HG02970 (cell line): ENCODE results near the gene ANP32B.
"Not testable (repeated sequence)": the region's sequence is repeated elsewhere in the genome, so short reads cannot be mapped to it uniquely, and the experiment has no call there.

Experiments used
- ATAC-seq: cut with Tn5 transposase; IDR thresholded peaks from one replicate; pipeline ENCODE4 v1.9.1; 2021; ENCODE audit warnings: mild to moderate bottlenecking, moderate library complexity, moderate number of reproducible peaks; ENCODE audit not compliant: unreplicated experiment, low FRiP score

ANP32B gene

DNA sequence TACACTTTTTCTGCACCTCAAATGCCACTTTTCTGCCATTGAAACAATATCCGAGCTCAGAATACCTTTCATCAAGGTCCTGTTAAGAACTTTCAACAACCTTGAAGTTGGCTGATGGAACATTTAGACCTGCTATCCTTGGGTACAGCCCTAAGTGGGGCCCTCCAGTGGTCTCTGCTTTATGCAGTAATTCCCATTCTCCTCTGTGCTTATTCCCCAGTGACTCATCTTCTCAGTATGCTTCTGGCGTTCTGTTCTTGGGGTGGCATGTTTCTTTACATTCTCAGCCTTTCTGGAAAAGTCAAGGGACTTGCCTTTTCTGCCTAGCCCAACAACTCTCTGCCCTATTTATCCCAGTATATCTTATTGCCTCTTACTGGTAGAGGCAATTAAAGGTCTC, 7.1 kb downstream of the ANP32B start:
- ATAC-seq, result no peak

DNA sequence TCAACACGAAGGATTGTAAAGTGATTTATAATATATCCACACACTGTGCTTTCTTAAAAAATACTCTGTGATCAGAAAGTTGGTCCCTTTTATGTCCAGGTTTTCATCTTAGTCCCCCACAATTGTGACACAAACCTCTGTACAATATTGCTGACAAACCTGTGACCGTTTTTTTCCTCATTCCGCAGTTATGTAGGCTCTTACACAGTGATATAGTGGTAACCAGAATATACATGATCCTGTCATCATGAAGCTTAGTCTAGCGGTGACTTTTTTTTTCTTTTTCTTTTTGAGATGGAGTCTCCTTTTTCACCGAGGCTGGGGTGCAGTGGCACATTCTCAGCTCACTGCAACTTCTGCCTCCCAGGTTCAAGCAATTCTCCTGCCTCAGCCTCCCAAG, 8.7 kb downstream of the ANP32B start:
- no peak for ATAC-seq

DNA sequence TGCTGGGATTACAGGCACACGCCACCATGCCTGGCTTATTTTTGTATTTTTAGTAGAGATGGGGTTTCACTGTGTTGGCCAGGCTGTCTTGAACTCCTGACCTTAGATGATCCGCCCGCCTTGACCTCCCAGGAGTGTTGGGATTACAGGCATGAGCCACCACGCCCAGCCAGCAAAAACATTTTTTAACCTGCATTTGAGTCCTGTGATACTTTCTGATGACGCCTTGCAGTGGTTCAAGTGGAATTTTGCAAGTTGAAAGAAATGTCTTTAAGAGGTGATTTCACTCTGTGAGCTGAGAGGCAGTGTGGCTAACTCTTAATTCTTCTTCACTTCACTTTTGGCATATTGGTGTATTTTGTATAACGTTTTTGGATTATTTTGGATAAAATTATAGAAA, 9.1 kb downstream of the ANP32B start:
- ATAC-seq, result no peak

DNA sequence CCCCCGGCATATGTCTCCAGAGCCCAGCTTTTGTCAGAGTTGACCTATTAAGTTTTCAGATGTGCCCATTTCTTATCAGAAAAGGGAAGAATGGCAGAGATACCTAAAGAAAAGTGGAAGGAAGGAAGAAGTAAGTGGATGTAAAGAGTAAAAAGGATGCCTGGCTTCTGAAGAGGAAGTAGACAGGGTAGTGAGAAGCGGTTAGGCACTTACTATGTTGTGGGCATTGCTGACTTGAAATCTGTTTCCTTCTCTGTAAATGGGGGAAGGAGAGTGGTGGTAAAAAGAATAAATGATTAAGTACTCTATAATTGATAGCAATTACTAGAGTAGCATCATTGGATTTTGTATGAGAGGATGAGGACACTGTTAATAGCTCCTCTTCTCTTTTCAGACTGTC, 9.9 kb downstream of the ANP32B start:
- no peak for ATAC-seq

DNA sequence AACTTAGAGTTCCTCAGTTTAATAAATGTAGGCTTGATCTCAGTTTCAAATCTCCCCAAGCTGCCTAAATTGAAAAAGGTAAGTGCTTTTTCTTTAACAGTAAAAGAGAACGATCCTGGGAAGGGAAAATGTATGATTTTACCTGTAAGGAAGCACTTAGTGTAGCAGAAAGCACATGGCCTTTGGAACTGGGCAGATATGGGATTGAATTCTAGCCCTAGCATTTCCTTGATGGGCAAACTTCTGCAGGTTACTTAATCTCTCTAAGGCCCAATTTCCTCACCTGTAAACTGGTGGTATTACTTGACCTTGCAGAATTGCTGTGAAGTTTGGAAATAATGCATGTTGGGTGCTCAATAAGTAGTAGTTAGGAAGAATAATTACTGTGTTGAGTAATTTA, 11.6 kb downstream of the ANP32B start:
- ATAC-seq, result no peak

DNA sequence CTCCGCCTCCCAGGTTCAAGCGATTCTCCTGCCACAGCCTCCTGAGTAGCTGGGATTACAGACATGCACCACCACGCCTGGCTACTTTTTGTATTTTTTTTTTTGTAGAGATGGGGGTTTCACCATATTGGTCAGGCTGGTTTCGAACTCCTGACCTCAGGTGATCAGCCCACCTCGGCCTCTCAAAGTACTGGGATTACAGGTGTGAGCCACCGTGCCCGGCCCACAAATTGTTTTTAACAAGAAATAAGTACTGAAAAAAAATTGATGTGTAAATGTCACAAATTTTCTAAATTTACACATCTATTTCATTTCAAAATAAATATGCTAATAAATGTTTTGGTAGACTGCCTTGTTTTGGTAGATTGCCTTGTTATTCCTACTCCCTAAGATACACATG, 13.5 kb downstream of the ANP32B start:
- not testable (repeated sequence) for ATAC-seq

DNA sequence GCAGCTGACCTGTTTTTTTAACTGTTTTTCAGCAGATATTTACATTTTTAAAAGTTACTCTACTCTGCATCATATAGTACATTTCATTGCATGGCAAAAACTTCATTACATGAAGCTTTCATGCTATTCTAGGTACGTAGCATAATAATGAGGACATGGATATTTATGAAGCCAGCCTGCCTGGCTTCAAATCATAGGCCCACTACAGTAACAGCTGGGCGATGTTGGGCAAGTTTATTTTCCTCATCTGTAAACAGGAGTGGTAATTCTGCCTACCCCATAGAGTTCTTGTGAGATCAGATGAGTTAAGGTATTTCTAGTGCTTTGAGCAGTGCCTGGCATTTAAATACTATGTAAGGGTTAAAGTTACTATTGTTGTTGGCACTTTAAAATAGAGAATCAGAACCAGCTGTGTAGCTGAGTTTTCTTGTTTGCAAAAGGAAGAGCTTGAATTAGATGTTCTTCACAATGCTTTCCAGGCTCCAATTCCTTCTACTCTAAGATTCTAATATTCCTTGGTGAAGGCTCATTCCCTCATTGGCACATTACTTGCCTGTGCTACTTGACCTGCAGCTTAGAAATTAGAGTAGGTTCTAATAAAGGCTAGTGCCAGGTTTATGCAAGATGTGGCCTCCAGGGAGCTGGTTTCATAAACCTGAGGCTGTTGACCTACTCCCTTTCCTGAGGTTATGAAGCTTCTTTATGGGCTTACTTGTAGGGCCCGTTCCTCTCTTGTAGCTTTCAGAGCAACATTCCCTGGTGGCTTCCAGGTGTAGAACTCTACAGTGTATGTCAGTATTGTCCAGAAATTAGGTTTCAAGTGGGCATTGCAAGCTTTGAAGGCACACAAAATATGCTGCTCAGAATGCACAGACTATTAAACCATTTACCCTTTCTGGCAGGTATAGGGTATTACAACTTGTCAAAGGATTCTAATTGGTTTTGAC, 14.5 kb downstream of the ANP32B start:
- no peak for ATAC-seq

DNA sequence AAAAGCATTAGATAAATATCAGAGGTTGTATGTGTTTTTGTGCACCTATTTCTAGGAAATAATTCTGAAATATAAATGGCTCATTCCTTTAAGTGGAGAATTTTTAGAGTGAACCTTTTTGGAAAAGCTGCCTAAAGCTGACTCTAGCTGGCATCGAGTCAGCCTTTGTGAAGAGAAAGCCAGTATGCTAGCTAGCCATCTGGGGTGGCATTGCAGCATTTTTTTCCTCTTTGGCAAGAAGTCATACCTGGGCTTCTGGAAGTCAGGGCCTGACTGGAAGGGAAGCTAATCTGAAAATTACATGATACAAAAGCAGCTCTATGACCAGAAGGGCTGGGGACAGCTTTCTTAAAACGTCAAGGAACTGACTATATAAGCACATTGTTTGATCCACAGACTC, 19.7 kb downstream of the ANP32B start:
- ATAC-seq, result no peak

DNA sequence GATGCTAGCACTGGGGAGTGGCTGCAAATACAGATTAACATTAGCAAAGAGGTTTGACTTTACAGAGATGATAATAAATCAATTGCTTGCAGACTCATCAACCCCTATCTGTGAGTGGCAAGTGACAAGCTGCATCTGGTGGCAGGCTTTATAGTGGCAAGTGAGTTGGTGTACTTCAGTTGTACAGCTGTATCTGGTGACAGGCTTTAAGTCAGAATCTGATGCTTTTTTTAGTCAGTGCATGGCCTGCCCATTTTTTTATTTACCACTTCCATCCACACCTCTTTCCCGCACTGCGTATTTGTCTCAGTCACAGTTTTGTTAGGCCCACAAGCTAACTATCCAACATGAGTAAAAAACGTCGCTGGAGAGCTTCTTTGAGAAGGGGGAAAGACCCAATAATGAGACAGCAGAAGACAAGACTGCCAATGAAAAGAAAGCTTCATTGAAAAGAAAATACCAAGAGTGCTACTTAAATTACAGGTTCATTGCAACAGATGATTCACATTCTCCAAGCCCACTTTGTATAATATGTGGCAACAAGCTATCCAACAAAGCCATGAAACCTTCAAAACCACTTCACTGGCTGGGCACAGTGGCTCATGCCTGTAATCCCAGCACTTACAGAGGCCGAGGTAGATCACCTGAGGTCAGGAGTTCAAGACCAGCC, 23.1 kb downstream of the ANP32B start:
- no peak for ATAC-seq

DNA sequence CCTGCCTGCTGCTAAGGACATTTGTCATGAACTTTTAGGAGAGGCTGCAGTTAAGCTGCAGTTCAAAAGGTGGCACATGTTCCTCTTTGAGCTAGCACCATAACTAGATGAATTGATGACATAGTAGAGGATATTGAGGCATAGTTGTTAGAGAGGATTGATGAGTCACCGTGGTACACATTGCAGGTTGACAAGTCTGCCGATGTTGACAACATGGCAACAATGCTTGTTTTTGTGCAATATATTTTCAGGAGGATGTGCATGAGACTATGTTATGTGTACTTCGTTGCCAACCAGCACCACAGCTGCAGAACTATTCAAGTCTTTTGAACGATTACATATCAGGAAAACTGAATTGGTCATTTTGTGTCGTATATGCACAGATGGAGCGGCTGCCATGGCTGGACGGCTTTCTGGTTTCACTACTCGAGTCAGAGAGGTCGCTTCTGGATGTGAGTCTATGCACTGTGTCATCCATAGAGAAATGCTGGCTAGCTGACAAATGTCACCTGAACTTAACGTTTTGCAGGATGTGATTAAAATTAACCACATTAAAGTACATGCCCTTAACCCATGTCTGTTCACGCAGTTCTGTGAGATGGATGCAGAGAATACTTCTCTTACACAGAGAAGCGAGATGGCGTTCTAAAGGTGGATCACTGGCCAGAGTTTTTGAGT, 24.2 kb downstream of the ANP32B start:
- ATAC-seq, result no peak

DNA sequence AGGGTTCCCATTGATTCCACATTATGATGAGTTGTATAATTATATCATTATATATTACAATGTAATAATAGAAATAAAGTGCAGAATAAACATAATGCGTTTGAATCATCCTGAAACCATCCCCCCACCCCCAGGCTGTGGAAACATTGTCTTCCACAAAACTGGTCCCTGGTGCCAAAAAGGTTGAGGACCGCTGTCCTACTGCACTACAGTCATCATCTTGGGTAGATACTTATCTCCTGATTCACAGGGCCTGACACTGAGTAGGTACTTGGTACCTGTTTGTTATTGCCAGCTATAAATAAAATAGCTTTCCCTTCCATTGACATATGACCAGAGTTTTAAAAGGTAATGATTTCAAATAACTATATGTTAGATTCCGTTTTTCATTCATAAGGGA, 25.6 kb downstream of the ANP32B start:
- no peak for ATAC-seq

DNA sequence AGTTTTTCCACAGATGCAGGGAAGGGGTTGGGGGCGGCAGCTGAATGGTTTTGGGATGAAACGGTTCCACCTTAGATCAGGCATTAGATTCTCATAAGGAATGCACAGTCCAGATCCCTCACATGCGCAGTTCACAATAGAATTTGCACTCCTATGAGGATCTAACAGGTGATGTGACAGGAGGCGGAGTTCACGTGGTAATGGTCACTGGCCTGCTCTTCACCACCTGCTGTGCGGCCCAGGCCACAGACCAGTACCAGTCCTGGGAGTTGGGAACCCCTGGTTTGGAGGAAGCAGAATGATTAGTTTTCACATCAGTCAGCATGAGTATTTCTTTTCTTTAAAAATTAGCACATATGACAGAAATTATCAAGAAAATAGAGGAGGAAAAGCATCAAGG, 26.3 kb downstream of the ANP32B start:
- ATAC-seq, result no peak

DNA sequence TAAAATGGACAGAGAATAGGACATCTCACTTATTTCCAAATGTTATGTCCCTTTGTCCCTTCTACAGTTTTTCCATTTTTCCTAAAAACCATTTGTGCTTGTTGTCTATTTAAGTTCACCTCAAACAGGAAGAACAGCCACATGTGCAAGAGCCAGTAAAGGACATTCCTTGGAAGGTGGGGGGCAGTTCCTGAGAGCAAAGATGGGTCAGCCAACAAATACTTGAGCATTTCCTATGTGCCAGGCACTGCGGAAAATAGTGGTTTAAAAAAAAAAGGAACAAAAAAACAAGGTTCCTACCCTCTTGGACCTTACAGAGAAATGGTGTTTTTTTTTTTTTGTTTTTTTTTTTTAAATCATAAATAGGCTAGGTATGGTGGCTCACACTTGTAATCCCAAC, 26.8 kb downstream of the ANP32B start:
- ATAC-seq, result no peak

DNA sequence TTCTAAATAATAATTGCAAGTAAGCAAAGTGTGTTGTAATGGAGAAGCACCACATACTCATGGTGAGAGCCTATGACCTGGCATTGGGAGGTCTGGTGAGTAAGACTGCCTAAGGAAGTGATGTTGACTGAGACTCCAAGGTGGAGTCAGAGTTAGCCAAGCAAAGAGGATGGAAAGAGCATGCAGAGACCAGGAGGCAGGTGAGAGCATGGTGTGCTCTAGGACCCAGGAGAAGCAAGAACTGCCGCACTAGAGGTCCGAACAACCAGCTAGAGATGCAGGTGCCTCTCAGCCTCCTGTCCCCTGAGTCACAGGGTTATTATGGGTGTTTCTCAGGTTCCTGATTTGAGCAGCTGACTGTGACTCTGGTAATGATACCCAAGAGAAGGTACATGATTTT, 27.3 kb downstream of the ANP32B start:
- peak; percentile 83 for ATAC-seq

DNA sequence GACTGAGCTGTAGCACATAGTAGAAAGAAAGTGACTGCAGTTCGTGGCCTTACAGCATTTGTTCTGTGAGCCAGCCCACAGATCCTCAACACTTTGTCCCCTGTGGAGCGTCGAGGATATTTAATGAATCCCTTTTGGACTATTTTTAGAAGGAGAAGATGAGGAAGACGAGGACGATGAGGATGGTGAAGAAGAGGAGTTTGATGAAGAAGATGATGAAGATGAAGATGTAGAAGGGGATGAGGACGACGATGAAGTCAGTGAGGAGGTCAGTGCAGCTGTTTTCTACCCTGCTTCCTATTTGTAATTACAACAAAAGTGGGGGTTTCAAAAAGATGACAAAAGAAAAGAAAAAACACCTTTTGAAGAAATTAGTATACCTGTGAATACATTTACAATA, 28.0 kb downstream of the ANP32B start:
- no peak for ATAC-seq

DNA sequence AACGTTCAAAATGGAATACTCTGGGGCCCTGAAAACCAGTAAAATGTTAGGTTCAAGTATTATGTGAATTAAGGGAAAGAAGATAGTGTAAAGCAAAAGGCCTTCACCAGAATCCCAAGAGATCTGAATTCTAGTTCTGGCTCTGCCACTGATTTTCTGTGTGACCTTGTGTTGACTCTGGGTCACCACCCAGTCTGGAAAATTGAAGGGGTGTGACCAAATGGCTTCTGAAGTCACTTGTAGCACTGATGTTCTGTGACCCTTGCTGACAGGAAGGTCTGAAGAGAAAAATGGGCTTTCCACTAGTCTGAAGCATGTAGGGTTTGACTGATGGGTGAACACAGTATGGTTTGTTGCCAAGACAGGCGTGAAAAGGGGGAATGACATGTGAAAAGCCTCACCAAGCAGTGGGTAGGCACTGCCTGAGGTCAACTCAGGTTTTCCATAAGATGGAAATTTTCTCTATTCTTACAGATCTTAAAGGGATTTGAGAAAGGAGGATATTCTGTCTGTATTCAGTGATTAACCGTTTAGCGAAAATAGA, 33.1 kb downstream of the ANP32B start:
- ATAC-seq, result no peak

DNA sequence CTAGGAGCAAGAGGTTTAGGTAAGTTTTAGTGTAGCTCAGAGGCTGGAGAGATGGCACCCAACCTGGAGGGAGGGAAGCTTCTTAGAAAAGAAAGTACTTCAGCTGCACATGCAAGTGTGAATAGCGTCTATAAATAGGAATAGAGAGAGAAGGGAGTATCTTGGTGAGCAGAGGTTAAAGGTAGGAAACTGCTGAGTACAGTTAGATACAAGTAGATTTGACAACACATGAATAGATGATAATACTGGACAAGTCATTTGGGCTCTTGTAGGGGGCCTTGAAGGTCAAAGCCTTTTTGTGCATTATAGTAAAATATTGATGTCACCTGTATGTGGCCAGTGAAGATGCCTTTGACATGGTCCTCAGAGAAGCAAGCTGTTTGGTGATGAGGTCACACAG, 34.2 kb downstream of the ANP32B start:
- ATAC-seq, result no peak

DNA sequence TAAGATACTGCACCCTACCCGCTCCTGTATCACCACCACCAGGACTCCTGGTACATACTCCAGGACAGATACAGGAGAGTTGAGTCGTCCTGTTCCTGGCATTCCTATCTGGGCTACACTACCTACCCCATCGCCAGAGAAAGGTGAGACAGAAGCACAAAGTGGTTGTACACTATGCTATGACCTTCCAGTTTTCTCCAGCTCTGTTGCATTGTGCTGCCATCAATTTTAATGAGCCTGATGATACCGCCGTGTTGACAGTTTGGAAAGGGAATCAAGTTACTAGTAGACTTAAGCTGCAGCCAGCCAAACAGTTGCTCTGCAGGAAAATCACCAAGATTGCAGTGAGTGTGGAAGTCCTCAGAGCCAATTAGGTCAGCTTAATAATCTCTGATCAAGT, 35.2 kb downstream of the ANP32B start:
- ATAC-seq, result no peak

DNA sequence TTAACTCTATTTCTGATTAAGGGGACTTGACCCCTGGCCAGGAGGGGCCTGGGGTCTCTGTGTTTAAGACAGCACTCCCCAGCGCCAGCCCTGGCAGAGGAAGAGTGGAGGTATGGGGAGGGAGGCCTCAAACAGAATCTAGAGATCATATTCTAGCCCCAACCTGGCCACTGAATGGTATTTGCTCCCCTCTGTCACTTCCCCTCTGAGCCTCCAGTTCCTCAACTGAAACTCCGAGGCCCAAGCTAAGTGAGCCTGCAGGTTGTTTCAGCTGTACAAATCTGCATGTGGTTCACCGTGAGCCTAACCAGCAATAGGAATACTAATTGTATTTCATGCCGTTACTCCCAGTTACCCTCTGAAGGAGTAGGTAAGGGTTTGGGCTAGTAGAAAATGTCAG, 36.0 kb downstream of the ANP32B start:
- no peak for ATAC-seq

DNA sequence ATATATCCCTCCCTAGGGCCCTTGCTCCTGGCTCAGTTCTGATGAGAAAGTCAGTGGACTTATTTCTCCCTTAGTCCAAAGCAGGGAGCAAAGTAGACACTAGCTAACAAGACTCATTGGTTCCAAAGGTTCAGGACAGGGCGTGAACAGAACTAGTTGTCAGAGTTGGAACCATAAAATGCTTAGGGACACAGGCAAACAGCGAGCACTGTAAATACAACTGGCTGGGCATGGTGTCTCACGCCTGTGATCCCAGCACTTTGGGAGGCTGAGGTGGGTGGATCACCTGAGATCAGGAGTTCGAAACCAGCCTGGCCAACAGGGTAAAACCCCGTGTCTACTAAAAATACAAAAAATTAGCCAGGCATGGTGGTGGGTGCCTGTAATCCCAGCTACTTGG, 36.7 kb downstream of the ANP32B start:
- not testable (repeated sequence) for ATAC-seq

DNA sequence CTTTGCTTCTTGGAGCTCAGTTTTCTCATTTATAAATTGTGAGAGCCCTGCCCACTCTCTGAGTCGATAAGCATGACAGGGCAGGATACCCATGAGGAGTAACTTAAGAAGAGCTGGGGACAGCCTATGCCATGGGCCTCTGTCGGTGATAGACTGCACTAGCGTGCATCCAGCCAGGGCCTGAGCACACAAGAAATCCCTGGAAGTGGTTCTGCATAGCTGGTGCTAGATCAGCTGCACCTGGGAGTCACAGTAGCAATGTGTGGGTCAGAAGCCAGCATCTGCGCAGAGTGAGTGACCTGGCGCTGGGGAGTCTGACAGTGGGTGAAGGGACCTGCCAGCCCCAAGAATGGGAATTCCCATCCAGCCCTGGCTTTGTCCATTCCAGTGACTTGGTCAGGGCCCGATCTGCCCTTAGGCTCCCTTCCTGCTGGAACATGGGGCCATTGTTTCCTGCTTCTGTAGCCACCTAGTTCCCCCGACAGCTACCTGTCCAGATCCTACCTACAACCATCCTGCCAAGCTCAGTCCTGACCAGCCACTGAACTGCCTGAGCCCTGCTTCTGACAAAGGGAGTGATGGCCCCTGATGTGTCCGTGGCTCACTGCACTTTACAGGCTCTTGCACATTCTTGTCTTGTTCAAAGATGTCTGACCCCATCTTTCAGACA, 37.5 kb downstream of the ANP32B start:
- no peak for ATAC-seq
